Measurements from ENCODE around the gene GMDS. TPM values are rescaled to one million over a fixed set of nuclear protein-coding genes. Genes with fewer than 3 reads are reported as not detected.
"Not testable (repeated sequence)": the region's sequence is repeated elsewhere in the genome, so short reads cannot be mapped to it uniquely, and the experiment has no call there.

Gene GMDS
- total RNA-seq, 1 donor from 2014 or later = 65.2 TPM

GRCh38 chr6:1709234-1709641 is 536.2 kb downstream of the GMDS start:
- DNase-seq (ENCODE audit: low spot score) = no peak

- DNase-seq (ENCODE audit: low spot score) = no peak
These were observed 536.6 kb downstream of the GMDS start for GRCh38 chr6:1708820-1709219.

- DNase-seq (ENCODE audit: low spot score) = no peak
These were observed 537.3 kb downstream of the GMDS start for GRCh38 chr6:1708122-1708521.

- DNase-seq (ENCODE audit: low spot score) = no peak
These were observed 539.8 kb downstream of the GMDS start for GRCh38 chr6:1705630-1706029.

- DNase-seq (ENCODE audit: low spot score) = no peak
These were observed 540.2 kb downstream of the GMDS start for GRCh38 chr6:1705183-1705582.

GRCh38 chr6:1704711-1705110 is 540.7 kb downstream of the GMDS start:
- DNase-seq (ENCODE audit: low spot score) = no peak

- DNase-seq (ENCODE audit: low spot score) = no peak
These were observed 541.5 kb downstream of the GMDS start for GRCh38 chr6:1703923-1704322.

- DNase-seq (ENCODE audit: low spot score) = no peak
These were observed 542.1 kb downstream of the GMDS start for GRCh38 chr6:1703091-1703855.

- no peak for DNase-seq (ENCODE audit: low spot score)
These were observed 542.8 kb downstream of the GMDS start for GRCh38 chr6:1702580-1703051.

GRCh38 chr6:1701668-1702353 is 543.6 kb downstream of the GMDS start:
- DNase-seq (ENCODE audit: low spot score) = no peak

- no peak for DNase-seq (ENCODE audit: low spot score)
These were observed 545.0 kb downstream of the GMDS start for GRCh38 chr6:1700278-1700967.

GRCh38 chr6:1698527-1698926 is 546.9 kb downstream of the GMDS start:
- no peak for DNase-seq (ENCODE audit: low spot score)

GRCh38 chr6:1697688-1698351 is 547.6 kb downstream of the GMDS start:
- no peak for DNase-seq (ENCODE audit: low spot score)

GRCh38 chr6:1696463-1696850 is 548.9 kb downstream of the GMDS start:
- DNase-seq (ENCODE audit: low spot score) = no peak

GRCh38 chr6:1695546-1696462 is 549.6 kb downstream of the GMDS start:
- DNase-seq (ENCODE audit: low spot score) = no peak

- not testable (repeated sequence) for DNase-seq (ENCODE audit: low spot score)
These were observed 553.6 kb downstream of the GMDS start for GRCh38 chr6:1691828-1692227.

- not testable (repeated sequence) for DNase-seq (ENCODE audit: low spot score)
These were observed 554.7 kb downstream of the GMDS start for GRCh38 chr6:1690656-1691055.

GRCh38 chr6:1689141-1689540 is 556.3 kb downstream of the GMDS start:
- no peak for DNase-seq (ENCODE audit: low spot score)

GRCh38 chr6:1688396-1688795 is 557.0 kb downstream of the GMDS start:
- no peak for DNase-seq (ENCODE audit: low spot score)

- DNase-seq (ENCODE audit: low spot score) = no peak
These were observed 558.0 kb downstream of the GMDS start for GRCh38 chr6:1687402-1687801.
